Gastrocnemius medialis (tissue), 4 donors: ENCODE data around the gene TNFSF13.

ENCODE experiments used
- POLR2A ChIP-seq, 2 donors: fragments of 450-650 bp; IDR thresholded peaks; one replicate each; pipeline ENCODE4 v1.6.1; 2017; ENCODE audit warnings: antibody characterized with exemption in 2 of 2, mild to moderate bottlenecking in 2 of 2, moderate library complexity in 2 of 2
- TF ChIP-seq, protein P1 (sequence below), 5 experiments: fragments of 450-650 bp in 3 of 5; fragments of 200-600 bp in 2 of 5; sonication (generic) in 2 of 5; IDR thresholded peaks in 4 of 5; conservative IDR thresholded peaks in 1 of 5; 1 replicate in 4 of 5; 2 replicates in 1 of 5; pipeline ENCODE4 v1.5.1; 2016 to 2019; ENCODE audit warnings: antibody characterized with exemption in 5 of 5, mild to moderate bottlenecking in 3 of 5, moderate library complexity in 3 of 5

- TF ChIP-seq, protein P1, sequence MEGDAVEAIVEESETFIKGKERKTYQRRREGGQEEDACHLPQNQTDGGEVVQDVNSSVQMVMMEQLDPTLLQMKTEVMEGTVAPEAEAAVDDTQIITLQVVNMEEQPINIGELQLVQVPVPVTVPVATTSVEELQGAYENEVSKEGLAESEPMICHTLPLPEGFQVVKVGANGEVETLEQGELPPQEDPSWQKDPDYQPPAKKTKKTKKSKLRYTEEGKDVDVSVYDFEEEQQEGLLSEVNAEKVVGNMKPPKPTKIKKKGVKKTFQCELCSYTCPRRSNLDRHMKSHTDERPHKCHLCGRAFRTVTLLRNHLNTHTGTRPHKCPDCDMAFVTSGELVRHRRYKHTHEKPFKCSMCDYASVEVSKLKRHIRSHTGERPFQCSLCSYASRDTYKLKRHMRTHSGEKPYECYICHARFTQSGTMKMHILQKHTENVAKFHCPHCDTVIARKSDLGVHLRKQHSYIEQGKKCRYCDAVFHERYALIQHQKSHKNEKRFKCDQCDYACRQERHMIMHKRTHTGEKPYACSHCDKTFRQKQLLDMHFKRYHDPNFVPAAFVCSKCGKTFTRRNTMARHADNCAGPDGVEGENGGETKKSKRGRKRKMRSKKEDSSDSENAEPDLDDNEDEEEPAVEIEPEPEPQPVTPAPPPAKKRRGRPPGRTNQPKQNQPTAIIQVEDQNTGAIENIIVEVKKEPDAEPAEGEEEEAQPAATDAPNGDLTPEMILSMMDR (IDR thresholded peaks at IDR 0.05 in 4 of 5, conservative IDR thresholded peaks at IDR 0.05 in 1 of 5), result no peak
- TF ChIP-seq POLR2A (IDR thresholded peaks at IDR 0.05), result no peak
These were observed 19.5 kb upstream of the TNFSF13 start for GRCh38 chr17:7538891-7539545.
